Measurements from ENCODE around the gene GUCA2B.

The GUCA2B gene

DNA sequence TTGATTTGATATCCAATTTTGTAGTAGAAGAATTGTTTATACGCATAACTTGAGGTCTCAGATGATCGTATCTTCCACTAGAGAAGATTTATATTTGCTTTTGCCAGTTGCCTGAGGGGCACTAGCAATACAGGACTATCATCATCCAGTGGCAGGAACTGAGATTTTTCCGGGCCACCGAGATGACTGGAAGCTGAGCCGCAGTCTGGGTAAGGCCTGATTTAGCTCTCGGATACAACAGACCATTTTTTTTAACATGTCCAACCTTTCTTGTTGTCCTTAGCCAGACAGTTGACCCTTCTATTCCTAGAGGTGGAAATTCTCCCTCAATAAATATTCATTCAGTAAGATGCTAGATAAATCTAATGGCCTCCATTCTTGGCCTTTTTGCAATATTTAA is 25.4 kb upstream of the GUCA2B start:
- TF ChIP-seq TAF1 (IDR thresholded peaks at IDR 0.05; ENCODE audit: borderline replicate concordance, insufficient read depth, low read length), result no peak
- no peak for TF ChIP-seq SIN3A (IDR thresholded peaks at IDR 0.05; ENCODE audit: borderline replicate concordance, insufficient read depth, low read length)
- TF ChIP-seq FOXP2 (optimal IDR thresholded peaks at IDR 0.05; ENCODE audit: borderline replicate concordance, extremely low read depth, extremely low read length, insufficient read depth), result no peak
- TF ChIP-seq POLR2AphosphoS5 (IDR thresholded peaks at IDR 0.05; ENCODE audit: low read depth, low read length), result no peak
- TF ChIP-seq, protein P1, sequence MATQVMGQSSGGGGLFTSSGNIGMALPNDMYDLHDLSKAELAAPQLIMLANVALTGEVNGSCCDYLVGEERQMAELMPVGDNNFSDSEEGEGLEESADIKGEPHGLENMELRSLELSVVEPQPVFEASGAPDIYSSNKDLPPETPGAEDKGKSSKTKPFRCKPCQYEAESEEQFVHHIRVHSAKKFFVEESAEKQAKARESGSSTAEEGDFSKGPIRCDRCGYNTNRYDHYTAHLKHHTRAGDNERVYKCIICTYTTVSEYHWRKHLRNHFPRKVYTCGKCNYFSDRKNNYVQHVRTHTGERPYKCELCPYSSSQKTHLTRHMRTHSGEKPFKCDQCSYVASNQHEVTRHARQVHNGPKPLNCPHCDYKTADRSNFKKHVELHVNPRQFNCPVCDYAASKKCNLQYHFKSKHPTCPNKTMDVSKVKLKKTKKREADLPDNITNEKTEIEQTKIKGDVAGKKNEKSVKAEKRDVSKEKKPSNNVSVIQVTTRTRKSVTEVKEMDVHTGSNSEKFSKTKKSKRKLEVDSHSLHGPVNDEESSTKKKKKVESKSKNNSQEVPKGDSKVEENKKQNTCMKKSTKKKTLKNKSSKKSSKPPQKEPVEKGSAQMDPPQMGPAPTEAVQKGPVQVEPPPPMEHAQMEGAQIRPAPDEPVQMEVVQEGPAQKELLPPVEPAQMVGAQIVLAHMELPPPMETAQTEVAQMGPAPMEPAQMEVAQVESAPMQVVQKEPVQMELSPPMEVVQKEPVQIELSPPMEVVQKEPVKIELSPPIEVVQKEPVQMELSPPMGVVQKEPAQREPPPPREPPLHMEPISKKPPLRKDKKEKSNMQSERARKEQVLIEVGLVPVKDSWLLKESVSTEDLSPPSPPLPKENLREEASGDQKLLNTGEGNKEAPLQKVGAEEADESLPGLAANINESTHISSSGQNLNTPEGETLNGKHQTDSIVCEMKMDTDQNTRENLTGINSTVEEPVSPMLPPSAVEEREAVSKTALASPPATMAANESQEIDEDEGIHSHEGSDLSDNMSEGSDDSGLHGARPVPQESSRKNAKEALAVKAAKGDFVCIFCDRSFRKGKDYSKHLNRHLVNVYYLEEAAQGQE (IDR thresholded peaks at IDR 0.05; ENCODE audit: insufficient read depth in 1 of 2, low read depth in 2 of 2, low read length in 2 of 2), result no peak

DNA sequence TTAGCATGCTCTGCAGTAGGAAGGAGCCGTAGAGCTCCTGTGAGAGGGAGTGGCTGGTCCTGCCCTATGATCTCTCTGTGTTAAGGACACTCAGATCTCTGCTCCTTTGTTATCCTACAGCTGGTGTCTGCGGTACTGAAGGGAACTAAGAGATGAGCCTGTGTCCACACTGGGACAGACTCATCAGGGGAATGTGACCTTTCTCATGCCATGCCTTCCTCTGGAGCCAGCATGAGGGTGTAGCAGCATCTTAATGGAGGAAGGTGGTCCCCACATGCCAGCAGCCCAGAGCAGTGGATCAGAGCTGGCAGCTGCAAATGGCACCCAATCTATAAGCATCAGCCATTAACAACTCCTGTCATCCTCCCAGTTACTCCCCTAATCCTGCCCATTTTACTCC is 24.7 kb upstream of the GUCA2B start:
- TF ChIP-seq TAF1 (IDR thresholded peaks at IDR 0.05; ENCODE audit: borderline replicate concordance, insufficient read depth, low read length) (no peak), POLR2AphosphoS5 (IDR thresholded peaks at IDR 0.05; ENCODE audit: low read depth, low read length) (no peak), SIN3A (IDR thresholded peaks at IDR 0.05; ENCODE audit: borderline replicate concordance, insufficient read depth, low read length) (no peak)

DNA sequence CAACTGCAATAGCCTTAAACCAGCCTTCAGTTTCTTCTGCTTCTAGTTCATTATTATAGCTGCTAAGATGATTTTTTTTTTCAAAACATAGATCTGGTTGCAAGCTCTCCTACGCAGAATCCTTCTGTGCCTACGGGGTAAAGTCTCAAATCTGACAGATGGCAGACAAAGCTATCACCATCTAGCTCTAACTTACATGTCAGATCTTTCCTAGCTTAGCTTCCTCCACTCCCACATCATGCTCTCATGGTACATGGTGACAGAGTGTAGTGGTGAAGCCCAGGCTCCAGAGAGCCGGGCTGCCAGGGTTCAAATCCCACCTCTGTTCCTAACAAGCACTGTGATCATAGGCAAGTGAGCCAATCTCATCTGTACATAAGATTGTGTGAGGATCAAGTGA is 24.2 kb upstream of the GUCA2B start:
- TF ChIP-seq SIN3A (IDR thresholded peaks at IDR 0.05; ENCODE audit: borderline replicate concordance, insufficient read depth, low read length), result no peak
- TF ChIP-seq TAF1 (IDR thresholded peaks at IDR 0.05; ENCODE audit: borderline replicate concordance, insufficient read depth, low read length), result no peak
- TF ChIP-seq, protein P1 (IDR thresholded peaks at IDR 0.05; ENCODE audit: insufficient read depth in 1 of 2, low read depth in 2 of 2, low read length in 2 of 2), result no peak
- no peak for TF ChIP-seq POLR2AphosphoS5 (IDR thresholded peaks at IDR 0.05; ENCODE audit: low read depth, low read length)
- TF ChIP-seq FOXP2 (optimal IDR thresholded peaks at IDR 0.05; ENCODE audit: borderline replicate concordance, extremely low read depth, extremely low read length, insufficient read depth), result no peak

DNA sequence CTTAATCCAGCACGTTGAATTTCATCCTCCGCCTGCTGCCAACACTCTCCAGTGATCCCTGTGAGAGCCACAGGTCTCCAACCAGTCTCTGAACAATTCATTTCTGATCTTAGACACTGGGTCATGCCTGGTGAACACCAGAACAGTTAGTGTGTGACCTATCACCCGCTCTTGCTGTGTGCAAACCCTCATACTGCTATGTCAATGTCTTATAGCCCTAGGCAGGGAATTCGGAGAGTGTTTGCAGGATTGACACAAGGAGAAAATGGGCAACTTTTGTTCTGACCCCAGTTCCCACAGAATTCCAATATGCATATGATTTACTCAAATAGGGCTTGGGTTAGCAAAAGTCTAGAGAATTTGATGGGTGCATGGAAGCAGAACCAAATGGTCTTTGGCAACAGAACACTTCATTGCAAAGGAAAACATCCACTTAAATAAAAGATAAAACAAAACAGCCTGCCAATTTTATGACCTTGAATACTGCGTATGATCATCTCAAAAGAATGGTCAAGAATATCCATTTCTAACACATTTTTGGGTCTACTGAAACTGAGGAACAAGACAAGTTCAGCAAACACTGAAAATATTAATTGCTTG is 23.0 kb upstream of the GUCA2B start:
- TF ChIP-seq POLR2AphosphoS5 (IDR thresholded peaks at IDR 0.05; ENCODE audit: low read depth, low read length) (no peak), TAF1 (IDR thresholded peaks at IDR 0.05; ENCODE audit: borderline replicate concordance, insufficient read depth, low read length) (no peak)

DNA sequence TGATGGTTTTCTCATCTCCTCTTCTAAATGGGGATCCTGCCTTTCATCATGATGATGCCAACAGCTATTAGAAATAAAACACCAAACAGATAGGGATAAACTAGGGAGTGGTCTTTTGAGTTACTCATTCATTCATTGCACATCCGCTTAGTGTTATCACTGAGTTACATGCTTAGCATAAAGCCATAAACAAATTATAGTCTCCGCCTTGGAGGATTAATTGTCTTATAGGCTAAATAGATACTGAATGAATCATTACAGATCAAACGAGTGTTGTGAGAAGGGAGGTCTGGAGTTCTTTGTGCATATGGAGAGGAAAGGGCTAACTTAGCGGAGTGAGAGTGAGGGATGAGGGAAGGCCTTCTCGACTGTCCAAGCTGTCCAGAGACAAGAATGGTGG is 19.8 kb upstream of the GUCA2B start:
- TF ChIP-seq TAF1 (IDR thresholded peaks at IDR 0.05; ENCODE audit: borderline replicate concordance, insufficient read depth, low read length) (no peak), SIN3A (IDR thresholded peaks at IDR 0.05; ENCODE audit: borderline replicate concordance, insufficient read depth, low read length) (no peak), POLR2AphosphoS5 (IDR thresholded peaks at IDR 0.05; ENCODE audit: low read depth, low read length) (no peak), FOXP2 (optimal IDR thresholded peaks at IDR 0.05; ENCODE audit: borderline replicate concordance, extremely low read depth, extremely low read length, insufficient read depth) (no peak)
- TF ChIP-seq, protein P1 (IDR thresholded peaks at IDR 0.05; ENCODE audit: insufficient read depth in 1 of 2, low read depth in 2 of 2, low read length in 2 of 2), result no peak

DNA sequence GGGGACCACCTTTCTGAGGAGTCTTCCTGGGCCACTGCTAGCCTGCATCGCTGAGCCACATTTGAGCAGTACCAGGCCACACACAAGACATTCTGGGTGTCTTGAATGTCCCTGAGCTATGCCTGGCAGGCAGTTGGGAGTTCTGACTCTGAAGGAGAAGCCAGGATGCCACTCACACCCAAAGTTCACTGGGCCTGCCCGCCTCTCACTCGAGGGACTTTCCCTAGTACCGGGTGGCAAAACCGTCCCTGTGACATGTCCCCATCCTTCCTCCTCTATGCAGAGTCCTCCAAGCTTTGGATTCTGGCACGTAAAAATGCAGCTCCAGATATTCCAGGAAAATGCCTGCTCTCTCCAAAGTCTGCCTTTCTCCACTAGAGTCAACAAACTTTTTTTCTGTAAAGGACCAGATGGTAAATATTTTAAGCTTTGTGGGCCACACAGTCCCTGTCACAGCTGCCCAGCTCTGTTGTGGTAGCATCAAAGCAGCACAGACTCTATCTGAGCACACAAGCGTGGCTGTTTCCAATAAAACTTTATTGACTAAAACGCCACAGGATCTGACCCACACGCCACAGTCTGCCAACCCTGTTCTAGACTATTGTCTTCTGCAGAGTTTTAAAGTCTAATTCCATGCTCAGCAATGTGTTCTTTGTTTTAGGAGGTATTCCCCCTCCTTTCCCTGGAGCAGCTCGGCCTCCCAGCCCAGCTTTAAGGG is 19.2 kb upstream of the GUCA2B start:
- TF ChIP-seq POLR2AphosphoS5 (IDR thresholded peaks at IDR 0.05; ENCODE audit: low read depth, low read length), result no peak
- TF ChIP-seq, protein P1 (IDR thresholded peaks at IDR 0.05; ENCODE audit: insufficient read depth in 1 of 2, low read depth in 2 of 2, low read length in 2 of 2), result no peak
- no peak for TF ChIP-seq TAF1 (IDR thresholded peaks at IDR 0.05; ENCODE audit: borderline replicate concordance, insufficient read depth, low read length)
- no peak for TF ChIP-seq FOXP2 (optimal IDR thresholded peaks at IDR 0.05; ENCODE audit: borderline replicate concordance, extremely low read depth, extremely low read length, insufficient read depth)
- no peak for TF ChIP-seq SIN3A (IDR thresholded peaks at IDR 0.05; ENCODE audit: borderline replicate concordance, insufficient read depth, low read length)

Data from PFSK-1 (cell line).